Neuron (in vitro differentiated cells): Measurements from ENCODE around the gene GLCCI1.
"Not testable (repeated sequence)": the region's sequence is repeated elsewhere in the genome, so short reads cannot be mapped to it uniquely, and the experiment has no call there.

Source experiments
- H2AFZ ChIP-seq: one replicate; pipeline ENCODE4 v1.6.1; 2013; ENCODE audit warnings: low read depth, mild to moderate bottlenecking, inconsistent platforms, low read length, moderate library complexity
- H3K27me3 ChIP-seq: one replicate; pipeline ENCODE4 v1.6.1; 2013; ENCODE audit warnings: low read length; ENCODE audit not compliant: insufficient read depth
- H3K36me3 ChIP-seq: one replicate; pipeline ENCODE4 v1.6.1; 2013; ENCODE audit warnings: low read length; ENCODE audit not compliant: insufficient read depth
- H3K4me1 ChIP-seq: one replicate; pipeline ENCODE4 v1.6.1; 2013; ENCODE audit warnings: low read length; ENCODE audit not compliant: insufficient read depth
- H3K4me3 ChIP-seq: 2 replicates; pipeline ENCODE4 v1.5.1; 2013; ENCODE audit warnings: mild to moderate bottlenecking, low read length, moderate library complexity
- H3K9me3 ChIP-seq: one replicate; pipeline ENCODE4 v1.6.1; 2013; ENCODE audit warnings: low read length

Gene GLCCI1

DNA sequence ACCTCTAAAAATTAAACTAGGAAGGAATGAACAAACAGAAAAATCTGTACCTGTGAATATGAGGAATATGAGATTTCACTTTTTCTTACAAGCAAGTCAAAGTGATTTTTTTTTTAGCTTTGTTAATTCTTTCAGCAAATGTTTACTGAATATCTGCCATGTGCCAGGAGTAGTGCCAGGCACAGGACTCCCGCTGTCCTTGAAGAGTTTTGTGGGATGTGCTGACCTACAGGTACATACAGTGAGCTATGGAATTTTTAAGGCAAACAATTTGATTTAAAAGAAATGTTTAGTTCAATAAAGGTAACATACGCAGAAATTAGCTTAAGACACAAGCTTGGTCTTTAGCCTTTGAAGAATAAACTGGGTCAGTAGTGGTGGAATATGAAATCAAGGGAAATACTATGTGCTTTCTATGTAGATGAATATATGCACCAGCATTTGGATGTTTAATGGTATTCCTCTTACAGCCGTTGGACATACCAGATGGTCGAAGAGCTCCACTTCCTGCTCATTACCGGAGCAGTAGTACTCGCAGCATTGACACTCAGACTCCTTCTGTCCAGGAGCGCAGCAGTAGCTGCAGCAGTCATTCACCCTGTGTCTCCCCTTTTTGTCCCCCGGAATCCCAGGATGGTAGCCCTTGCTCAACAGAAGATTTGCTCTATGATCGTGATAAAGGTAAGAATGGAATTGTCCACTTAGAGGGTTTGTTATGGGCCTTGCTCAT, 102.0 kb downstream of the GLCCI1 start:
- Histone ChIP-seq H3K4me1 (no peaks in the 10 kb centered on the region), H3K4me3 (no peak overlapping the region), H3K9me3 (no peaks in the 10 kb centered on the region), H3K36me3 (peaks cover 3% of the 10 kb centered on the region), H2AFZ (no peak overlapping the region), H3K27me3 (no peaks in the 10 kb centered on the region)

- Histone ChIP-seq H3K4me1 (no peaks in the 10 kb centered on the region), H3K9me3 (peaks cover 2% of the 10 kb centered on the region), H3K4me3 (no peak overlapping the region), H2AFZ (no peak overlapping the region), H3K36me3 (peaks cover 4% of the 10 kb centered on the region), H3K27me3 (no peaks in the 10 kb centered on the region)
Measured at GRCh38 chr7:8078418-8078817, 109.8 kb downstream of the GLCCI1 start.

GRCh38 chr7:8082762-8083161, 114.2 kb downstream of the GLCCI1 start:
- H3K4me1 ChIP-seq: no peaks in the 10 kb centered on the region
- H2AFZ ChIP-seq: no peak overlapping the region
- no peaks in the 10 kb centered on the region for H3K27me3 ChIP-seq
- peaks cover 2% of the 10 kb centered on the region for H3K9me3 ChIP-seq
- no peak overlapping the region for H3K4me3 ChIP-seq
- peaks cover 24% of the 10 kb centered on the region for H3K36me3 ChIP-seq

DNA sequence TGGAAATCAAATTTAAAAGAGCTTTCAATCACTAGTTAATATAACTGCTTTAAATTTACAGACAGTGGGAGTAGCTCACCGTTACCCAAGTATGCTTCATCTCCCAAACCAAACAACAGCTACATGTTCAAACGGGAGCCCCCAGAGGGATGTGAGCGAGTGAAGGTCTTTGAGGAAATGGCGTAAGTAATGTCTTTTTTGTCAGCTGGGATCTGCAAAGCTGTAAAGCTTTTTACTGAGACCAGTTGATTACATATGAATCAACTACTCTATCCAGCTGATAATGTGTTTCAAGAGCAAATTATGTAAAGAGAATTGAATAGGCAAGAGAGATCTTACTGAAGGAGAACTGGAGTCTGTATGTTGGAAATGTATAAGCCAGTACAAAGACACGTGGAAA, 116.2 kb downstream of the GLCCI1 start:
- H3K4me3 ChIP-seq: no peak overlapping the region
- H3K36me3 ChIP-seq: peaks cover 25% of the 10 kb centered on the region
- H3K27me3 ChIP-seq: no peaks in the 10 kb centered on the region
- H2AFZ ChIP-seq: no peak overlapping the region
- no peaks in the 10 kb centered on the region for H3K4me1 ChIP-seq
- H3K9me3 ChIP-seq: no peaks in the 10 kb centered on the region

DNA sequence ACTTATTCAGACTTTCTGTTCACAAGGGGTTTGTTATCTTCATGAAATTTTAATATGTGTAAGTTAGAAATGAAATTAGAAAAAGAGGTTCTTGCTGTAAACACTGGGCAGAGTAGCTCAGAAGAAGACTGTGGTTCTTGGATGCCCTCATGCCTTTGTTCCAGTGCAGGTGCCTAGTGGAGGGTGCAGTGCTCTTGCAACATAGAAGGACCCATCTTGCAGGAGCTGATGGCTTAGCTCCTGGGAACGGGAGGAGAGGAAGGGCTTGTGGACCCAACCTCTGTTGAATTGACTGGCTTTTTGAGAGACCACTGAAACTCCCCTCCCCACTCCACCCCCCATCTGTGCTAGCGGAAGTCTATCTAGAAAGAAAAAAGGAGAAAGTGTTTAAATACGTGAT, 116.8 kb downstream of the GLCCI1 start:
- Histone ChIP-seq H3K4me1 (no peaks in the 10 kb centered on the region), H3K27me3 (no peaks in the 10 kb centered on the region), H3K36me3 (peaks cover 25% of the 10 kb centered on the region), H2AFZ (no peak overlapping the region), H3K9me3 (no peaks in the 10 kb centered on the region), H3K4me3 (no peak overlapping the region)

DNA sequence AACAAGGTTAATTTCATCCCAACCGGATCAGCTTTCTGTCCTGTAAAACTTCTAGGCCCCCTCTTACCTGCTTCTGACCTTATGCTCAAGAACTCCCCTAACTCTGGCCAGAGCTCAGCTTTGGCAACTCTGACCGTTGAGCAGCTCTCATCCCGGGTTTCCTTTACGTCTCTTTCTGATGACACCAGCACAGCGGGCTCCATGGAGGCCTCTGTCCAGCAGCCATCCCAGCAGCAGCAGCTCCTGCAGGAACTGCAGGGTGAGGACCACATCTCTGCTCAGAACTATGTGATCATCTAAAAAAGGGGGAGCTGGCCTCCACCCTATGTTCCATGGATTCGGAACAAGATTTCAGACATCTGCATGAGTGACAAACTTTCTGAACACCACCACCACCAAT, 117.6 kb downstream of the GLCCI1 start:
- Histone ChIP-seq H3K27me3 (no peaks in the 10 kb centered on the region), H3K9me3 (no peaks in the 10 kb centered on the region), H3K4me3 (no peak overlapping the region), H3K36me3 (peaks cover 25% of the 10 kb centered on the region), H3K4me1 (no peaks in the 10 kb centered on the region), H2AFZ (no peak overlapping the region)

- H3K36me3 ChIP-seq: peaks cover 25% of the 10 kb centered on the region
- H3K9me3 ChIP-seq: no peaks in the 10 kb centered on the region
- no peaks in the 10 kb centered on the region for H3K27me3 ChIP-seq
- H3K4me1 ChIP-seq: no peaks in the 10 kb centered on the region
- H2AFZ ChIP-seq: no peak overlapping the region
- H3K4me3 ChIP-seq: no peak overlapping the region
Measured at GRCh38 chr7:8089036-8089780, 120.6 kb downstream of the GLCCI1 start.

- Histone ChIP-seq H3K4me3 (no peak overlapping the region), H2AFZ (no peak overlapping the region), H3K4me1 (no peaks in the 10 kb centered on the region), H3K27me3 (no peaks in the 10 kb centered on the region), H3K36me3 (peaks cover 10% of the 10 kb centered on the region), H3K9me3 (peaks cover 4% of the 10 kb centered on the region)
Measured at GRCh38 chr7:8092140-8092539, 123.5 kb downstream of the GLCCI1 start.

DNA sequence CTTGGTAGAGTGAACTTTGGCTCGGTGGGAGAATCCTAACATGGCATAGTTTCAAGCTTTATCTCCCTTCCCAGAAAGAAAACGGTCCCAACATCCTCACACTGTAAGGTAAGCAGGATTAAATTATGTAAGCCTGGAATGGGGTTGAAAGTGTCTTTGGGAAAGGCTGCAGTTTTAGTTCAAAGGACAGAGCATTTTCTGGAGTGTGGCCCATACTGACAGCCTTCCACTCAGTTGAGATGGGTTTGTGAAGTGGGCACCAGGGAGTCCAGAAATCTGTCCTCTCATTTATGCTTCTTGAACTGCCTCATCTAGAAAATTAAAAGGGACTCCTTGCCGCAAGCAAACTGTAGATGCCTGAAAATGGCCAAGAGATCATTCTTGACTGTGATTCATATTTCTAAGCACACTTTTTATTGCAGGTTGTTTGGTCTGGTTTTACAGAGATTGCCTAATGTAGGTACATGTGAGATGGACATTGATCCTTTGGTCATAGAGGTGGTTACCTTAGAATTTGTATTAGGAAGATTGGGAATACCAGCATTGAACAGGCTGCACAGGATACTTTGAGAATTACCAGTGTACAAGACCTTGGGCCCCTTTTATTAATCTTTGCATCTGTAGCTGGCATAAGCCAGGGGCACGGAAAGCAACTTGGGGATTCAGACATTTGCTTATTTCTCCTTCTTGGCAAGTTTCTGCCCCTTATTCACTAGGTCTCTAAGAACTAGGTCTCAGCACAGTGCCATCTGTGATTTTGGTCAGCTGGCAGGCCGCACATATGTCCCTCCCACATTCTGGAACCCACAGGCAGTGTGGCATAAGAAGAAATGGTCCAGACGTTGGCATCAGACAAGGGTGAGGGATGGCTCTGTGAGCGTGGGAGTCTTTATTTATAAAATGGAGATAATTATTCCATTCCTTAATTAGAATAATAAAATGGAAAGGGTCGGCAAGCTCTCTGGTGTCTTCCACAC, 125.9 kb downstream of the GLCCI1 start:
- peaks cover 4% of the 10 kb centered on the region for H3K9me3 ChIP-seq
- H3K4me1 ChIP-seq: no peaks in the 10 kb centered on the region
- no peaks in the 10 kb centered on the region for H3K36me3 ChIP-seq
- H2AFZ ChIP-seq: no peak overlapping the region
- no peak overlapping the region for H3K4me3 ChIP-seq
- H3K27me3 ChIP-seq: no peaks in the 10 kb centered on the region

DNA sequence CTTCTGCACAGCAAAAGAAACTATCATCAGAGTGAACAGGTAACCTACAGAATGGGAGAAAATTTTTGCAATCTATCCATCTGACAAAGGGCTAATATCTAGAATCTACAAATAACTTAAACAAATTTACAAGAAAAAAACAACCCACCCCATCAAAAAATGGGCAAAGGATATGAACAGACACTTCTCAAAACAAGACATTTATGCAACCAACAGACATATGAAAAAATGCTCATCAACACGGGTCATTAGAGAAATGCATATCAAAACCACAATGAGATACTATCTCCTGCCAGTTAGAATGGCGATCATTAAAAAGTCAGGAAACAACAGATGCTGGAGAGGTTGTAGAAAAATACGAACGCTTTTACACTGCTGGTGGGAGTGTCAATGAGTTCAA, 132.7 kb downstream of the GLCCI1 start:
- H3K9me3 ChIP-seq, H3K4me3 ChIP-seq, H3K27me3 ChIP-seq, H2AFZ ChIP-seq, H3K36me3 ChIP-seq, H3K4me1 ChIP-seq: not testable (repeated sequence)

DNA sequence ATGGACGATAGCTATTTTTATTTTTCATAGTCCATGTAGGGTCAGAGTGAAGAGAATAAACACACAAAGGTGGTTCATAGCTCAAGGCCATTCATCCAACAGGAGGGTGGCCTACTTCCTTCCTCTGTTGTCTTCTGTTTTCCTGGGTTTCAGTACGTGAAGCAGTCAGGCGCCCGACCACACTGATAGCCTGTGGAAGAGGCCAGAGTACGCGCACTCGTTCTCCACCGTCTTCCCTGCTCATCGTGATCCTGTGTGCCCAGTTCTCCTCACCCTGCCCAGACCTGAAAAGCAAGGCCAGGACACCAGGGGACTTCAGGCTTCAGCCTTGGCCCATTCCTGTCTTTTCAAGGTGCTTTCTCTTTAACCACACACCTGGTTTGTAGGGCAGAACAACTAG, 134.7 kb downstream of the GLCCI1 start:
- H3K4me1 ChIP-seq: no peaks in the 10 kb centered on the region
- no peaks in the 10 kb centered on the region for H3K27me3 ChIP-seq
- H3K9me3 ChIP-seq: no peaks in the 10 kb centered on the region
- H2AFZ ChIP-seq: no peak overlapping the region
- H3K36me3 ChIP-seq: no peaks in the 10 kb centered on the region
- H3K4me3 ChIP-seq: no peak overlapping the region

- H3K4me1 ChIP-seq: no peaks in the 10 kb centered on the region
Measured at GRCh38 chr7:8105449-8106095, 137.0 kb downstream of the GLCCI1 start.

More at GRCh38 chr7:8105449-8106095, 137.0 kb downstream of the GLCCI1 start:
- H2AFZ ChIP-seq: no peak overlapping the region
- H3K9me3 ChIP-seq: no peaks in the 10 kb centered on the region
- no peaks in the 10 kb centered on the region for H3K36me3 ChIP-seq
- H3K4me3 ChIP-seq: no peak overlapping the region
- H3K27me3 ChIP-seq: no peaks in the 10 kb centered on the region
